GM19025 (cell line): ENCODE results near the gene TMEM185B.
"Not testable (repeated sequence)": the region's sequence is repeated elsewhere in the genome, so short reads cannot be mapped to it uniquely, and the experiment has no call there.

Experiments used
- ATAC-seq: cut with Tn5 transposase; IDR thresholded peaks from one replicate; pipeline ENCODE4 v1.9.1; 2021; ENCODE audit warnings: mild to moderate bottlenecking, low read depth, moderate library complexity; ENCODE audit not compliant: unreplicated experiment

The TMEM185B gene

GRCh38 chr2:120209427-120210269, 13.6 kb downstream of the TMEM185B start:
- no peak for ATAC-seq

GRCh38 chr2:120208381-120209353, 14.5 kb downstream of the TMEM185B start:
- no peak for ATAC-seq

GRCh38 chr2:120206022-120206581, 17.1 kb downstream of the TMEM185B start:
- ATAC-seq, result no peak

- no peak for ATAC-seq
Observed at GRCh38 chr2:120204945-120205670, 18.1 kb downstream of the TMEM185B start.

GRCh38 chr2:120204417-120204816, 18.8 kb downstream of the TMEM185B start:
- no peak for ATAC-seq

GRCh38 chr2:120204022-120204405, 19.2 kb downstream of the TMEM185B start:
- ATAC-seq, result no peak

GRCh38 chr2:120203251-120204021, 19.8 kb downstream of the TMEM185B start:
- no peak for ATAC-seq

GRCh38 chr2:120199817-120200459, 23.3 kb downstream of the TMEM185B start:
- not testable (repeated sequence) for ATAC-seq

GRCh38 chr2:120195553-120195952, 27.6 kb downstream of the TMEM185B start:
- no peak for ATAC-seq

- no peak for ATAC-seq
Observed at GRCh38 chr2:120192280-120192679, 30.9 kb downstream of the TMEM185B start.

- no peak for ATAC-seq
Observed at GRCh38 chr2:120189189-120189588, 34.0 kb downstream of the TMEM185B start.

GRCh38 chr2:120182019-120182560, 41.1 kb downstream of the TMEM185B start:
- ATAC-seq, result no peak

GRCh38 chr2:120180066-120180465, 43.1 kb downstream of the TMEM185B start:
- no peak for ATAC-seq

- no peak for ATAC-seq
Observed at GRCh38 chr2:120179396-120179795, 43.8 kb downstream of the TMEM185B start.

GRCh38 chr2:120177973-120178372, 45.2 kb downstream of the TMEM185B start:
- no peak for ATAC-seq

GRCh38 chr2:120177001-120177621, 46.1 kb downstream of the TMEM185B start:
- ATAC-seq, result peak; percentile 95

GRCh38 chr2:120176526-120176925, 46.7 kb downstream of the TMEM185B start:
- no peak for ATAC-seq

GRCh38 chr2:120174963-120175581, 48.1 kb downstream of the TMEM185B start:
- no peak for ATAC-seq
